Panc1 (cell line): ENCODE results near the gene COPB1. TPM values are rescaled to one million over a fixed set of nuclear protein-coding genes. Genes with fewer than 3 reads are reported as not detected.

Experiments
- ATAC-seq: fragments of 200-7000 bp; cut with Tn5 transposase; 2 replicates; pipeline ENCODE4 v1.9.1; 2020; ENCODE audit warnings: mild to moderate bottlenecking, moderate library complexity
- BruUV-seq: library from RNA; stranded (reverse); fragments of 400-500 nt; replicated peaks from 2 replicates; lab custom pipeline; 2021; lab: Mats Ljungman, UMichigan
- CTCF ChIA-PET: fragments of 300-600 bp; sonication (Branson Sonifier 250); formaldehyde crosslinking; loops from one replicate; lab custom pipeline; 2022; ENCODE audit warnings: antibody characterized with exemption; lab: Charles Lee
- POLR2A ChIA-PET: fragments of 300-600 bp; sonication (Branson Sonifier 250); formaldehyde crosslinking; loops from one replicate; lab custom pipeline; 2022; ENCODE audit warnings: antibody characterized with exemption; lab: Charles Lee
- DNase-seq: peaks from one replicate; pipeline ENCODE4 v3.0.0-alpha.2; 2010; ENCODE audit warnings: low read depth, low spot score
- H3K27ac ChIP-seq: 2 replicates; pipeline ENCODE4 v1.5.1; 2011; ENCODE audit warnings: mild to moderate bottlenecking, low read length, inconsistent platforms
- H3K27me3 ChIP-seq: fragments of 200-500 bp; sonication (Bioruptor generic); 2 replicates; pipeline ENCODE4 v1.6.0; 2014; ENCODE audit warnings: low read length, inconsistent platforms; ENCODE audit not compliant: control insufficient read depth, insufficient read depth
- H3K36me3 ChIP-seq: fragments of 200-500 bp; sonication (Bioruptor generic); 2 replicates; pipeline ENCODE4 v1.5.1; 2014; ENCODE audit warnings: inconsistent platforms, mild to moderate bottlenecking, low read length, moderate library complexity; ENCODE audit not compliant: control insufficient read depth, insufficient read depth
- H3K4me1 ChIP-seq: 2 replicates; pipeline ENCODE4 v1.5.1; 2011; ENCODE audit warnings: inconsistent platforms, mild to moderate bottlenecking, low read length, moderate library complexity; ENCODE audit not compliant: control insufficient read depth, insufficient read depth
- H3K4me3 ChIP-seq, 2 experiments: 2 replicates each; pipeline ENCODE4 v1.5.1; 2011 to 2012; ENCODE audit warnings: low read depth in 2 of 2, low read length in 2 of 2, mild to moderate bottlenecking in 2 of 2, inconsistent platforms in 1 of 2, moderate library complexity in 1 of 2
- H3K9me3 ChIP-seq: fragments of 200-500 bp; sonication (Bioruptor generic); 2 replicates; pipeline ENCODE4 v1.5.1; 2014; ENCODE audit warnings: low read depth, mild to moderate bottlenecking, inconsistent platforms, low read length, moderate library complexity; ENCODE audit not compliant: control insufficient read depth, insufficient read depth
- CTCF ChIP-seq: fragments of 450-650 bp; IDR thresholded peaks from 2 replicates; pipeline ENCODE4 v1.5.1; 2017; ENCODE audit warnings: mild to moderate bottlenecking
- POLR2AphosphoS5 ChIP-seq: IDR thresholded peaks from 2 replicates; pipeline ENCODE4 v1.6.1; 2012; ENCODE audit warnings: mild to moderate bottlenecking, low read depth, low read length, moderate library complexity
- REST ChIP-seq, 2 experiments: IDR thresholded peaks; 2 replicates each; pipeline ENCODE4 v1.6.1; 2011 to 2012; ENCODE audit warnings: low read depth in 2 of 2, control low read depth in 1 of 2, low read length in 1 of 2, mild to moderate bottlenecking in 1 of 2, moderate library complexity in 1 of 2; ENCODE audit not compliant: insufficient read depth in 1 of 2
- SIN3A ChIP-seq: IDR thresholded peaks from 2 replicates; pipeline ENCODE4 v1.6.1; 2012; ENCODE audit warnings: low read depth, mild to moderate bottlenecking, low read length, moderate library complexity, borderline replicate concordance; ENCODE audit not compliant: insufficient read depth
- TCF7L2 ChIP-seq: IDR thresholded peaks from 2 replicates; pipeline ENCODE4 v1.6.1; 2011; ENCODE audit warnings: mild to moderate bottlenecking, low read depth, low read length, inconsistent platforms
- in situ Hi-C: cut with HindIII; loops from 2 replicates; pipeline ENCODE4 v1.10.0; 2016; ENCODE audit warnings: low sequenced_read_pairs, low pct_unique_long_range_greater_than_20kb
- intact Hi-C: fragments of 100-400 bp; cut with micrococcal nuclease; formaldehyde crosslinking; loops from one replicate; pipeline ENCODE4 v1.10.0; 2022; ENCODE audit not compliant: unreplicated experiment
- total RNA-seq: library from RNA; stranded (reverse); gene quantifications from one replicate; pipeline ENCODE4 v1.2.1, GENCODE V29; 2021; ENCODE audit not compliant: unreplicated experiment

COPB1 gene
- total RNA-seq, 1 experiment from 2014 or later: 123 TPM

GRCh38 chr11:14422814-14423182 is 76.8 kb downstream of the COPB1 start:
- Histone ChIP-seq H3K27ac (peak overlapping the region; percentile 39; the same call in 1 of the 2 replicates), H3K36me3 (no peaks in the 10 kb centered on the region), H3K9me3 (no peaks in the 10 kb centered on the region), H3K4me1 (peaks cover 11% of the 10 kb centered on the region), H3K4me3 (no peak overlapping the region), H3K27me3 (no peaks in the 10 kb centered on the region)
- intact Hi-C loops: no loop called here
- ATAC-seq: peak; percentile 45; the same call in 1 of the 2 replicates
- in situ Hi-C loops: no loop called here
- CTCF ChIA-PET: interaction anchor here (0.7 kb wide), 2 partner anchors 75 to 840 kb away, joined by 3 to 6 read pairs; no protein-coding TSS in a partner anchor
- BruUV-seq: no TSS peak
- POLR2A ChIA-PET: no interaction called here
- no peak for DNase-seq
- TF ChIP-seq POLR2AphosphoS5: no peak
- TF ChIP-seq CTCF: no peak
- no peak for TF ChIP-seq TCF7L2
- TF ChIP-seq REST (IDR thresholded peaks at IDR 0.05; ENCODE audit: insufficient read depth in 1 of 2, low read depth in 2 of 2, low read length in 1 of 2): no peak
- TF ChIP-seq SIN3A: no peak

- Histone ChIP-seq H3K4me1 (peaks cover 11% of the 10 kb centered on the region), H3K9me3 (no peaks in the 10 kb centered on the region), H3K36me3 (no peaks in the 10 kb centered on the region), H3K27me3 (no peaks in the 10 kb centered on the region), H3K4me3 (no peak overlapping the region), H3K27ac (peak overlapping the region; percentile 29; the same call in 1 of the 2 replicates)
- ATAC-seq (peak; percentile 96), DNase-seq (peak; percentile 89)
- TF ChIP-seq TCF7L2 (no peak), REST (IDR thresholded peaks at IDR 0.05; ENCODE audit: insufficient read depth in 1 of 2, low read depth in 2 of 2, low read length in 1 of 2) (no peak), CTCF (no peak), SIN3A (no peak), POLR2AphosphoS5 (no peak; the same call in 1 of the 2 replicates)
- CTCF ChIA-PET: interaction anchor here (0.7 kb wide), 2 partner anchors 76 to 840 kb away, joined by 3 to 6 read pairs; no protein-coding TSS in a partner anchor
- POLR2A ChIA-PET: no interaction called here
- intact Hi-C loops (no loop called here), in situ Hi-C loops (no loop called here)
- BruUV-seq: no TSS peak
These were observed 77.4 kb downstream of the COPB1 start for GRCh38 chr11:14422052-14422813.
